ENCODE results near the gene NCAM2.

NCAM2 gene

DNA sequence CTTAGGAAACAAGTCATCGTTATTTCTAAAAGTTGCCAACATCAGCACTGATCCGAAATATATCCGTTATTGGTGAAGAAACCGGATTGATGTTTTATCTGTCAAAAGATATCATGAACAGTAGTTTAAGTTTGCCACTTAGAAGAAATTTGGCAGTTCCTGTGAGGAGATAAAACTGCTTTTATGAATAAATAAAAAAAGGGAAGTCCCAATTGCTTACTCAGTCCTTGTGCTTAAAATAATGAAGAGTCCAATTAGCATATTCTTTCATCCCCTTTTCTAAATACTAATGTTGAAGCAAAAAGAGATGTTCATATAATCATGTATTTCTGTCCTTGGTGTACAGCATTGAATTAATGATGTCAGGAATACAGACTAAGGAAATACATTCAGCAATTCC lies 164.6 kb downstream of the NCAM2 start:
- no peak for DNase-seq (ENCODE audit: extremely low spot score, insufficient read length, low read depth)
- no peak for FAIRE-seq

DNA sequence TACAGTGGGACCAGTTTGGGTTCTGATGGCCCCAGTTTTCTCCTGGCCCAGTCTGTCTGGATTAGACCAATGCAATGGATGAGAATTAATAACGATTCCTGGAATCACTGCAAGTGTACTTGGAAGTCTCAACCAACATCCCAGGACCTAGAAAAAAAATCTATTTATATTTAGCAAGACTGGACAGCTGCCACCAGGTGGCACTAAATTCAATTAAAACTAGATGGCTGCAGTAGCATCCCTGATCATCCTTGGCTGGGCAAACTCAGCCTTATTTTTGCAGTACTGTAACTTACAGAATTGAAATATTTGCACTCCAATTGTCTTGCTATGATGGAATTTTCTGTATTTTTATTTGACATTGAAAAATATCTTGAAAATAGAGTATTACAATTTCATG lies 165.7 kb downstream of the NCAM2 start:
- FAIRE-seq (no peak), DNase-seq (ENCODE audit: extremely low spot score, insufficient read length, low read depth) (no peak)

GRCh38 chr21:21165063-21165645 lies 166.9 kb downstream of the NCAM2 start:
- no peak for FAIRE-seq

GRCh38 chr21:21174676-21175075 lies 176.5 kb downstream of the NCAM2 start:
- no peak for FAIRE-seq
- no peak for DNase-seq (ENCODE audit: extremely low spot score, insufficient read length, low read depth)

More at GRCh38 chr21:21165063-21165645, 166.9 kb downstream of the NCAM2 start:
- no peak for DNase-seq (ENCODE audit: extremely low spot score, insufficient read length, low read depth)

DNA sequence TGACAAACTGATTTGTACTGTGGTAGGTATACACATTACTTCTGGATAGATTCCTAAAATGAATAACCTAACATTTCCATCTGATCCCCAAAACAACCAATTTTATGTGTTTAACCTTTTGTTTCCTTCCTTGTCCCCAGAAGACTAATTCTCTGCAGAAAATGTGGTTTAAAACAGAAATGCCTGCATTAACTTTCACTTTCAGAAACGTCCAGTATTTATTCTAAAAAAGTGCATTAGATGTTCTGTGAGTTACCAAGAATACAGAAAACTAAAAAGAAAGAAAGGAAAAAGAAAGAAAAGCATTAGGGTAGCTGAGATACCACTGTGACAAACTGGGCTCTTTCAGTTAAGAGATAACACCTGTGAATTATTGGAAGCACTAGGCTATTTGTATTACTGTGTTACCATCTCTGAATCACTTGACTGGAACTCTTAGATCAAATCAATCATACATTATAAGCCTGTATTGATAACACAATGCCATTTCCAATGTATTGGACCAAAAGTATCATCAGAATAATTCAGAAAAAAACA lies 177.7 kb downstream of the NCAM2 start:
- DNase-seq (ENCODE audit: extremely low spot score, insufficient read length, low read depth) (no peak), FAIRE-seq (no peak)

DNA sequence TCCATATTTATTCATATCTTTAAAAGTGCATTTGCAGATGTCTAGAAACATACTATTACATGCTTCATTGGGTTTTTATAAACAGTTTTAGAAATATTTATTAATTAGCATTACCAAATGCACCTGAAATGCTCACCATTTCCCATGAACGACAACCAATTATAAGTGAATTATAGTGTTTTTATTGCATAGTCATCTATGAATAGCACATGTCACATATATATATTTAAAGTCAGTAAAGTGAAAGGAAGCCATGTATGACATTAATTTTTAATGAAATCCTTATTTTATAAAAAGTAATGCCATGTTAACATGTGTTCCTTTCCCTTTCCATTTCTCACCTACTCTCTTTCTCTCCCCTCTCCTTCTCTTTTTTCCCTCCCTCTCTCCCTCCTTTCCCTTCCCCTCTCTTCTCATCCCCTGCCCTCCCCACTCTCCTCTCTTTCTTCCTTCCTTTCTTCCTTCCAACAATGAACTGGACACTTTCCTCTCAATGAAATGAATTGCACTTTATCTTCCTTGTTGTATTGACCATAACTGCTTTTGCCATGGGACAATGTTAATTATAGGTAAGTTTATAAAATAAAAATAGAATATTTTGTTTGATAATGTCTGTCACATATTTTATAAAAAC lies 179.3 kb downstream of the NCAM2 start:
- FAIRE-seq (no peak), DNase-seq (ENCODE audit: extremely low spot score, insufficient read length, low read depth) (no peak)

DNA sequence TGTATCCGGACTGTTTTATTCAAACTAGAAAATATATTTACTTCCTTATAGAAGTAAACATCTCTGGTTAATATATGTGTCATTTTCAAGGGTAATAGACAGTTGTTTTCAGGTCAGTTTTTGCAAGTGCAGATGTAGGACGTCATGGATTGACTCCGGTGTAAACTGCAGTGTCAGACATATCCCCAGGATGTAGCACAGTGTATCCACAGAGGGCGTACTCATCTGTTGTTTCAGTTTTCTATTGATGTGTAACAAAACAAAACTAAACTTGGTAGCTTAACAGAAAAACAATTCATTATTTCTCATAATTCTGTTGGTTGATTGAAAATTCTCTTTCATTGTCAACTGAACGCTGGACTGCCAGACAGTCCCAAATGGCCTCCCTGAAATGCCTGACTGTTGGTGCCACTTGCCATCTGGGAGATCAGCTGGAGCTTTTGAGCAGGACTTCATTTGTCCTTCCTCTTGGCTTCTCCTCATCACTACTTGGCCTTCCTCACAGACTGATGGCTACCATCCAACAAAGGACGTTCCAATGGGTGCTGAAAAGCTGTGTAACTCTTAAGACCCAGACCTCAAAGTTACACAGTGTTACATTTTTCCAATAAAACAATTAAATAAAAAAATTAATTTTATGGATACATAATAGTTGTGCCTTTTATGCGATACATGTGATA lies 181.6 kb downstream of the NCAM2 start:
- DNase-seq (ENCODE audit: extremely low spot score, insufficient read length, low read depth) = no peak
- no peak for FAIRE-seq

DNA sequence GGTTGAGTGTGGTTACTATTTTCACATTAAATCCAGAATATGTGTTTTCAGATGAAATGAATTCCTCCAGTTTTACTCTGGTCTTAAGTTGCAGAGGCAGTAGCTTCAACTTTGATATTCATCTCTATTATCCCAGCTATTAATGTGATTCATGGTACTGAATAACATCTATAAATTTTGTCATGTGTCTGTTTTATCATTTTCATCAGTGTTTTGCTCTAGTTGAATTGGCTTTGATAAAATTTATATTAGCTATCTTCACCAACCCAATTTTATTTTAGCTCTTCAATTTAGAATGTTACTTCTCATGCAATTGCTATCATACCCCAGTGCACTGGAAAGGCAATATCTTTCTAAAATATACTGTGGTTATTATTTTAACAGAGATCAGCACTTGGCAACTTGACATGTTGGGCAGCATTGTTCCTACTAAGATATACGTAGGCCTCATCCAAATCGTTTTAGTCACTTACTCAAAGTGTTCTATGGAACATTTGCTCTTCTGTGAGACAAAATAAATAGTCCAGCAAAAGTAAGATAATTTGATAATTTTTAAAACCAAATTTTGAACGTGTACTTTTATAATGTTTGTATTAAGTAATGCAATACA lies 184.3 kb downstream of the NCAM2 start:
- no peak for FAIRE-seq

GRCh38 chr21:21183092-21183491 lies 184.9 kb downstream of the NCAM2 start:
- FAIRE-seq (no peak), DNase-seq (ENCODE audit: extremely low spot score, insufficient read length, low read depth) (no peak)

More for the DNA sequence above, 184.3 kb downstream of the NCAM2 start:
- no peak for DNase-seq (ENCODE audit: extremely low spot score, insufficient read length, low read depth)

GRCh38 chr21:21184771-21185528 lies 186.7 kb downstream of the NCAM2 start:
- DNase-seq (ENCODE audit: extremely low spot score, insufficient read length, low read depth) = no peak
- FAIRE-seq = no peak

GRCh38 chr21:21187579-21187978 lies 189.4 kb downstream of the NCAM2 start:
- no peak for FAIRE-seq

DNA sequence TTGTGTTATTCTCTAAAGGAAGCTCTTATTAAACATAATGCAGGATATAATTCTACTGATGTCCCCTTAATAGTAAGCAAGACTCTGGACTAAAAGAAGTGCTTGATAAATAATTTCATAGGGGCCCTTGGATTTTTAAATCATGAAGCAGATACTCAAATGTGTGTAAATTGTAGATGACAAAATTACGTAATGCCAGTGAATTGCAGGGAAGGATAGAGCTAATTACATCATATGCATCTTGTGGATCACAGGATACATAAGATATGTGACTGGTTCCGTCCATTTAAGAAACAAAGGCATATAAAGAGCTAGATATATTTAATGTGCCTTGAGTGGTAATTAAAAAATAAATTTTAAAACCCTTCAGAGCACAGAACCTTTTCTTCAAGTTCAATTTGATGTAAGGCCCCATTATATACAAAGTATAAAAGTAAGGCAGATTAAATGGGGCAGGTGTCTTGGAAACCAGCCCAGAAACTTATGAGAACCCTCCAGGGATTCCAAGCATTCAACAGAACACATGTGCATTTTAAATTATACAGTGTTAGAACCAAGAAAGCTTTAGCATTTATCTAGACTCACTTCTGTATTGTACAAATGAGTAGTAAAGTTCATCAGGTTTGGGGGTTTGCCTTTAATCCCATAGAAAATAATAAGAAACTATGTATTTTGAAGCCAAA lies 190.4 kb downstream of the NCAM2 start:
- DNase-seq (ENCODE audit: extremely low spot score, insufficient read length, low read depth) (no peak), FAIRE-seq (no peak)

More at GRCh38 chr21:21187579-21187978, 189.4 kb downstream of the NCAM2 start:
- no peak for DNase-seq (ENCODE audit: extremely low spot score, insufficient read length, low read depth)

GRCh38 chr21:21195417-21195943 lies 197.3 kb downstream of the NCAM2 start:
- DNase-seq (ENCODE audit: extremely low spot score, insufficient read length, low read depth) (no peak), FAIRE-seq (no peak)

DNA sequence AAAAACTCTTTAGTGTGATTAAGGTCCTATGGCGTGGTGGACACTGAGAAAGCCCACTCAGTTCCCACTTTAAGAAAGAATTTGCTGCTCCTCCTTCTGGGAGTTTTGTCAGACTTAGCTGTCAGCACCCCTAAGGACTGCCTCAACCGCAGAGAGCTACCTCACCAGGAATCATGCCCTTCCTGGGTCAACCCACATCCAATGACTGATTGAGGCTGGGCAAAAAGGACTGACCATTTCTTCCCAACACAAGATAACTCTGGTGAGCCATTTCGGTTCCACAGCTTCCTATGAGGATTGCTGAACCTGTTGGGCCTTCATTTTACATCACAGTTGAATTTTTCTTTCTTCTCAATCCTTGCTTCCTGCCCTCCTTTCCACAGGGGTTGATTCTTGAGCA lies 197.9 kb downstream of the NCAM2 start:
- no peak for DNase-seq (ENCODE audit: extremely low spot score, insufficient read length, low read depth)
- no peak for FAIRE-seq

GRCh38 chr21:21196848-21197247 lies 198.6 kb downstream of the NCAM2 start:
- DNase-seq (ENCODE audit: extremely low spot score, insufficient read length, low read depth) = no peak
- FAIRE-seq = no peak

DNA sequence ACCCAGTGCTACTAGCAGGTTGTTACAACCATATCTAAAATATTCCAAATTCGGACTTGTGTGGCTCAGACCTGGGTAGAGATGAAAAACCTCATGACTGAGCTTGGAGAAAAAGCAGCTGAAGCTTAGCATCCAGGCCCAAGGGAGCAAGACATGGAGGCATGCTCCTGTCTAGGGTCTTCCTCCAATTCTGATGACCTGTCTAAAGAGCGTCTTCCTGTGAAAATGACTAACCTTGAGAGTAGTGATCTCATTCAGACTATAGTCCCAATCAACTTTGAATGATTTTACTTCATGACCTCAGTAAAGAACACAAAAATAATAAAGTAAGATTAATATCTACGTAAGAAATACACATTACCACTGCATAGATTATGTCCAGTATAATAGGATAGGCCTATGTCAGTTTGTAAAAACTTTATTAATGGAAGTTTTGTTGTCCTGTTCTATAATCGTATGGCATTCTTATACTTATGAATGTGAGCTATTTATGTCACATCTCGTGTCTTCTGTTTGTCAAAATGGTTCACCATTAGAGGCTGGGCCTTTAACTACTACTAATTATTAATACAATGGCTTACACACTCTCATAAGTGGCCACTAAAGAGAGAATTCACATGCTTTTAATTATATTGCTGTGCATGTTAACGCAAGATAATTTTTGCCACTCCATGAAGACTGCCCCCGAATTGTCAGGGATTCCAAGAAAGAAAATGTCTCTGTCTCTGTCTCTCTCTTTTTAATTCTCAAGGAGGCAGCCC lies 201.3 kb downstream of the NCAM2 start:
- no peak for FAIRE-seq
- DNase-seq (ENCODE audit: extremely low spot score, insufficient read length, low read depth) = no peak

GRCh38 chr21:21200103-21200938 lies 202.1 kb downstream of the NCAM2 start:
- DNase-seq (ENCODE audit: extremely low spot score, insufficient read length, low read depth) (no peak), FAIRE-seq (no peak)

Data from GM18507 (cell line).